ENCODE data around the gene SPATA20. TPM values are rescaled to one million over a fixed set of nuclear protein-coding genes. Genes with fewer than 3 reads are reported as not detected.

SPATA20 gene
- total RNA-seq, 1 experiment from 2014 or later: 11.1 TPM

- intact Hi-C loops (cut with micrococcal nuclease; ENCODE audit: unreplicated experiment): no loop called here
- Histone ChIP-seq H3K27me3 (replicated peaks; ENCODE audit: insufficient read depth, low read depth, low read length, poor library complexity) (no peaks in the 10 kb centered on the region), H3K36me3 (ENCODE audit: insufficient read depth, low read length, poor library complexity, severe bottlenecking) (no peaks in the 10 kb centered on the region), H3K27ac (ENCODE audit: low read depth, low read length, poor library complexity, severe bottlenecking) (no peak overlapping the region), H3K9me3 (ENCODE audit: low read depth, low read length, poor library complexity, severe bottlenecking) (no peaks in the 10 kb centered on the region), H3K4me1 (ENCODE audit: insufficient read depth, low read length, poor library complexity, severe bottlenecking) (no peaks in the 10 kb centered on the region), H3K4me3 (ENCODE audit: low read depth, low read length, poor library complexity, severe bottlenecking) (no peak overlapping the region)
- ChIA-PET CTCF (no interaction called here), POLR2A (ENCODE audit: low non-redundant PET) (no interaction called here)
- DNase-seq (ENCODE audit: low spot score): no peak
- TF ChIP-seq EZH2 (IDR thresholded peaks at IDR 0.05; ENCODE audit: borderline replicate concordance, low read depth, low read length, poor library complexity, severe bottlenecking) (no peak), CTCF (conservative IDR thresholded peaks at IDR 0.05; ENCODE audit: low read depth, low read length) (no peak)
- BruUV-seq (replicated peaks): no TSS peak
Observed at GRCh38 chr17:50580646-50581045, 33.7 kb downstream of the SPATA20 start.

GRCh38 chr17:50581316-50581715, 34.3 kb downstream of the SPATA20 start:
- DNase-seq (ENCODE audit: low spot score): no peak
- no TSS peak for BruUV-seq (replicated peaks)
- intact Hi-C loops (cut with micrococcal nuclease; ENCODE audit: unreplicated experiment): no loop called here
- Histone ChIP-seq H3K27me3 (replicated peaks; ENCODE audit: insufficient read depth, low read depth, low read length, poor library complexity) (no peaks in the 10 kb centered on the region), H3K27ac (ENCODE audit: low read depth, low read length, poor library complexity, severe bottlenecking) (no peak overlapping the region), H3K9me3 (ENCODE audit: low read depth, low read length, poor library complexity, severe bottlenecking) (no peaks in the 10 kb centered on the region), H3K36me3 (ENCODE audit: insufficient read depth, low read length, poor library complexity, severe bottlenecking) (no peaks in the 10 kb centered on the region), H3K4me1 (ENCODE audit: insufficient read depth, low read length, poor library complexity, severe bottlenecking) (no peaks in the 10 kb centered on the region), H3K4me3 (ENCODE audit: low read depth, low read length, poor library complexity, severe bottlenecking) (no peak overlapping the region)
- ChIA-PET CTCF (no interaction called here), POLR2A (ENCODE audit: low non-redundant PET) (no interaction called here)
- TF ChIP-seq EZH2 (IDR thresholded peaks at IDR 0.05; ENCODE audit: borderline replicate concordance, low read depth, low read length, poor library complexity, severe bottlenecking) (no peak), CTCF (conservative IDR thresholded peaks at IDR 0.05; ENCODE audit: low read depth, low read length) (no peak)

- Histone ChIP-seq H3K4me3 (ENCODE audit: low read depth, low read length, poor library complexity, severe bottlenecking) (no peak overlapping the region), H3K4me1 (ENCODE audit: insufficient read depth, low read length, poor library complexity, severe bottlenecking) (no peaks in the 10 kb centered on the region), H3K27me3 (replicated peaks; ENCODE audit: insufficient read depth, low read depth, low read length, poor library complexity) (no peaks in the 10 kb centered on the region), H3K36me3 (ENCODE audit: insufficient read depth, low read length, poor library complexity, severe bottlenecking) (no peaks in the 10 kb centered on the region), H3K9me3 (ENCODE audit: low read depth, low read length, poor library complexity, severe bottlenecking) (no peaks in the 10 kb centered on the region), H3K27ac (ENCODE audit: low read depth, low read length, poor library complexity, severe bottlenecking) (no peak overlapping the region)
- CTCF ChIA-PET: no interaction called here
- intact Hi-C loops (cut with micrococcal nuclease; ENCODE audit: unreplicated experiment): no loop called here
- TF ChIP-seq EZH2 (IDR thresholded peaks at IDR 0.05; ENCODE audit: borderline replicate concordance, low read depth, low read length, poor library complexity, severe bottlenecking) (no peak), CTCF (conservative IDR thresholded peaks at IDR 0.05; ENCODE audit: low read depth, low read length) (no peak)
- POLR2A ChIA-PET (ENCODE audit: low non-redundant PET): no interaction called here
- no peak for DNase-seq (ENCODE audit: low spot score)
- no TSS peak for BruUV-seq (replicated peaks)
Observed at GRCh38 chr17:50582741-50583140, 35.8 kb downstream of the SPATA20 start.

All from A673 (cell line).